IMR-90 (cell line): ENCODE data around the gene STON2.

Experiments
- CEBPB ChIP-seq: IDR thresholded peaks from 2 replicates; pipeline ENCODE4 v1.6.1; 2012; ENCODE audit warnings: low read depth, low read length, improper control_type of control experiment
- CTCF ChIP-seq: conservative IDR thresholded peaks from 2 replicates; pipeline ENCODE4 v1.5.1; 2012; ENCODE audit warnings: mild to moderate bottlenecking, low read depth, low read length, improper control_type of control experiment
- MAFK ChIP-seq: IDR thresholded peaks from 2 replicates; pipeline ENCODE4 v1.6.1; 2012; ENCODE audit warnings: low read depth, low read length, improper control_type of control experiment
- MXI1 ChIP-seq: IDR thresholded peaks from 2 replicates; pipeline ENCODE4 v1.6.1; 2012; ENCODE audit warnings: low read depth, mild to moderate bottlenecking, low read length, moderate library complexity, borderline replicate concordance
- POLR2A ChIP-seq: IDR thresholded peaks from 2 replicates; pipeline ENCODE4 v1.6.1; 2012; ENCODE audit warnings: mild to moderate bottlenecking, low read depth, low read length
- RAD21 ChIP-seq: IDR thresholded peaks from 2 replicates; pipeline ENCODE4 v1.6.1; 2012; ENCODE audit warnings: low read length, improper control_type of control experiment
- RCOR1 ChIP-seq: IDR thresholded peaks from 2 replicates; pipeline ENCODE4 v1.6.1; 2012; ENCODE audit warnings: mild to moderate bottlenecking, low read length, improper control_type of control experiment; ENCODE audit not compliant: insufficient replicate concordance
- RFX5 ChIP-seq: IDR thresholded peaks from 2 replicates; pipeline ENCODE4 v1.8.0; 2012; ENCODE audit warnings: low read depth, mild to moderate bottlenecking, low read length, moderate library complexity
- USF2 ChIP-seq: fragments of 150-350 bp; IDR thresholded peaks from 2 replicates; pipeline ENCODE4 v1.6.1; 2017; ENCODE audit warnings: mild to moderate bottlenecking, antibody characterized with exemption, low read length, low read depth

- TF ChIP-seq MAFK (no peak), CTCF (no peak), CEBPB (no peak), RFX5 (no peak), RAD21 (no peak), POLR2A (no peak), USF2 (no peak), RCOR1 (no peak), MXI1 (no peak)
Observed at GRCh38 chr14:81344481-81345160, 55.5 kb downstream of the STON2 start.
